ENCODE results near the gene SP110. TPM values are rescaled to one million over a fixed set of nuclear protein-coding genes. Genes with fewer than 3 reads are reported as not detected.

Gene SP110
- total and polyA plus RNA-seq, 2 donors (not counting 1 experiment from before 2014, with no cell fraction given): 162 to 280 TPM

DNA sequence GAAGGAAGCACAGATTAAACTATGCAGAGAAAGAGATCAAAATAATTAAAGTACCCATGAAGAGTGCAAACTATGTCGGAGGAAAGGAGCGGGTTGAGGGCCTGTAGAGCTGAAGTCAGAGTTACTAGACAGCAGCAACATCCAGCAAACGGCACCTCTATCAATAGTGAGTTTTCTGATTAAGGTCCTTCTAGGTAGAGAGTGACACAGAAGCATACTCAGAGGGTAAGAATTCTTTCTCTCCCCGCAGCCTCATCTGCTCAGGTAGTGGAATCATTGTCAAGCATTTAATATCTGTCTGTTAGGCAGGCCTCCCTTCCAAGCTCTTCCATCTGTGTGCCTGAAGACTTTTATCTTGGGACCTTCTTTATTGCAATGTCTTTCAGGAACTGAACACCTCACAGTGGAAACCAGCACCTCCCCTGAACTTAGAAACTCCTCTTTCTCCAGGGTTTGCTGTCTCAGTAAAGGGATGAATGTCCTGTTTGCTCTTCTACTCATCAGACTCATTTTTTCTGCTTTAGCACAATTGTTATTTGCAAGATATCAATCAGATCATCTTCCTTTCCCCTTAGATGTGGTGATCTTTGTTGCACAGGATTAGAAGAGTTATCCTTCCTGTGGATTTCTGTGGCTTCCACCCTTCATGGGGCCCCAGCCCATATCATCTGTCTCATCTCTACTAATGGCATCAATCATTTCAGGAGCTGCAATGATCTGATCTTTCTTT lies 34.5 kb upstream of the SP110 start:
- ATAC-seq (ENCODE audit: low read depth) (no peak), DNase-seq (no peak)
- H3K9me3 ChIP-seq (ENCODE audit: control extremely low read depth in 1 of 3, control insufficient read depth in 2 of 3, insufficient read depth in 1 of 3, low read length in 2 of 3): peaks cover 0 to 1% (median 1%) of the 10 kb centered on the region in 3 donors
- H2AFZ ChIP-seq (ENCODE audit: insufficient read depth, low read depth, low read length, poor library complexity, severe bottlenecking): no peak overlapping the region
- Mint-ChIP-seq H3K4me3 (no peak overlapping the region), H3K9me3 (ENCODE audit: insufficient read depth) (no peaks in the 10 kb centered on the region), H3K27ac (no peak overlapping the region), H3K4me1 (peaks cover 23% of the 10 kb centered on the region), H3K27me3 (no peaks in the 10 kb centered on the region)
- ChIA-PET CTCF (no interaction called here), POLR2A (interaction anchor here (1.0 kb wide), 1 partner anchor 20 kb away, joined by 3 read pairs; no protein-coding TSS in a partner anchor)
- H3K4me3 ChIP-seq (ENCODE audit: control extremely low read depth in 1 of 5, extremely low read depth in 1 of 5, insufficient read depth in 1 of 5, low read depth in 2 of 5, low read length in 4 of 5): no peak overlapping the region
- TF ChIP-seq, protein P1, sequence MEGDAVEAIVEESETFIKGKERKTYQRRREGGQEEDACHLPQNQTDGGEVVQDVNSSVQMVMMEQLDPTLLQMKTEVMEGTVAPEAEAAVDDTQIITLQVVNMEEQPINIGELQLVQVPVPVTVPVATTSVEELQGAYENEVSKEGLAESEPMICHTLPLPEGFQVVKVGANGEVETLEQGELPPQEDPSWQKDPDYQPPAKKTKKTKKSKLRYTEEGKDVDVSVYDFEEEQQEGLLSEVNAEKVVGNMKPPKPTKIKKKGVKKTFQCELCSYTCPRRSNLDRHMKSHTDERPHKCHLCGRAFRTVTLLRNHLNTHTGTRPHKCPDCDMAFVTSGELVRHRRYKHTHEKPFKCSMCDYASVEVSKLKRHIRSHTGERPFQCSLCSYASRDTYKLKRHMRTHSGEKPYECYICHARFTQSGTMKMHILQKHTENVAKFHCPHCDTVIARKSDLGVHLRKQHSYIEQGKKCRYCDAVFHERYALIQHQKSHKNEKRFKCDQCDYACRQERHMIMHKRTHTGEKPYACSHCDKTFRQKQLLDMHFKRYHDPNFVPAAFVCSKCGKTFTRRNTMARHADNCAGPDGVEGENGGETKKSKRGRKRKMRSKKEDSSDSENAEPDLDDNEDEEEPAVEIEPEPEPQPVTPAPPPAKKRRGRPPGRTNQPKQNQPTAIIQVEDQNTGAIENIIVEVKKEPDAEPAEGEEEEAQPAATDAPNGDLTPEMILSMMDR (IDR thresholded peaks at IDR 0.05): no peak
- no peak for TF ChIP-seq EZH2 (IDR thresholded peaks at IDR 0.05; ENCODE audit: borderline replicate concordance, insufficient read depth, low read depth, low read length, poor library complexity, severe bottlenecking)
- H3K27me3 ChIP-seq (replicated peaks in 1 of 4; ENCODE audit: control extremely low read depth in 1 of 4, control insufficient read depth in 3 of 4, insufficient read depth in 4 of 4, low read length in 3 of 4): no peaks in the 10 kb centered on the region
- no peak overlapping the region for H3K9ac ChIP-seq (ENCODE audit: low read length)
- peaks cover 6% of the 10 kb centered on the region for H4K20me1 ChIP-seq (ENCODE audit: control insufficient read depth, insufficient read depth, low read length, poor library complexity, severe bottlenecking)
- peaks cover 19% of the 10 kb centered on the region in 2 donors for H3K4me1 ChIP-seq (ENCODE audit: control insufficient read depth in 2 of 2, insufficient read depth in 2 of 2, low read length in 2 of 2)
- H3K36me3 ChIP-seq (replicated peaks in 1 of 2; ENCODE audit: control extremely low read depth in 1 of 2, control insufficient read depth in 1 of 2, extremely low read depth in 1 of 2, insufficient read depth in 2 of 2, low read length in 1 of 2): peaks cover 17 to 82% of the 10 kb centered on the region in 2 experiments
- intact Hi-C loops (cut with micrococcal nuclease): no loop called here
- no peak overlapping the region for H3K4me2 ChIP-seq (replicated peaks; ENCODE audit: low read depth, low read length, poor library complexity, severe bottlenecking)
- H3K79me2 ChIP-seq (ENCODE audit: control insufficient read depth, insufficient read depth, low read length): peaks cover 13% of the 10 kb centered on the region
- no CpG with 5 or more reads among the region's 4 CpGs for WGBS (ENCODE audit: insufficient coverage)
- H3K27ac ChIP-seq (ENCODE audit: low read length in 2 of 2): peak overlapping the region in 1 of 2 donors; percentile 57

DNA sequence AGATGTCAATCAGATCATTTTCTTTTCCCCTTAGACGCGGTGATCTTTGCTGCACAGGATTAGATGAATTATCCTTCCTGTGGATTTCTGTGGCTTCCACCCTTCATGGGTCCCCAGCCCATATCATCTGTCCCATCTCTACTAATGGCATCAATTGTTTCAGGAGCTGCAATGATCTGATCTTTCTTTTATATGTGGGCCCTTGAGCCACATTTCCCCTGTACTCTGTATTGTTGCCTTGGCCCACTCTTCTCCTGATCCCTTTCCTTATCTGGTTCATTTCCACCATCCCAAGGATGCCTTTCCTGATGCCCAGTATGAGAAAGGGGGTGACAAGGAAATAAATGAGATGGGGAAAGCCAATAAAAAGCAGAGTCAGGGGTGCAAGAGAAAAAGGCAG lies 30.4 kb upstream of the SP110 start:
- CTCF ChIA-PET: interaction anchor here (0.9 kb wide), 1 partner anchor 44 kb away, joined by 3 read pairs; no protein-coding TSS in a partner anchor
- H3K4me3 Mint-ChIP-seq: no peak overlapping the region
- intact Hi-C loops (cut with micrococcal nuclease): no loop called here
- POLR2A ChIA-PET: no interaction called here
- H3K4me2 ChIP-seq (replicated peaks; ENCODE audit: low read depth, low read length, poor library complexity, severe bottlenecking): no peak overlapping the region
- no peaks in the 10 kb centered on the region for H3K9me3 Mint-ChIP-seq (ENCODE audit: insufficient read depth)
- H2AFZ ChIP-seq (ENCODE audit: insufficient read depth, low read depth, low read length, poor library complexity, severe bottlenecking): no peak overlapping the region
- H3K27ac Mint-ChIP-seq: no peak overlapping the region
- no peaks in the 10 kb centered on the region for H3K4me1 ChIP-seq (ENCODE audit: control insufficient read depth in 2 of 2, insufficient read depth in 2 of 2, low read length in 2 of 2)
- H3K9ac ChIP-seq (ENCODE audit: low read length): no peak overlapping the region
- H3K79me2 ChIP-seq (ENCODE audit: control insufficient read depth, insufficient read depth, low read length): peaks cover 23% of the 10 kb centered on the region
- no peak for ATAC-seq (ENCODE audit: low read depth)
- TF ChIP-seq, protein P1 (IDR thresholded peaks at IDR 0.05): no peak
- TF ChIP-seq EZH2 (IDR thresholded peaks at IDR 0.05; ENCODE audit: borderline replicate concordance, insufficient read depth, low read depth, low read length, poor library complexity, severe bottlenecking): no peak
- H3K27me3 ChIP-seq (replicated peaks in 1 of 4; ENCODE audit: control extremely low read depth in 1 of 4, control insufficient read depth in 3 of 4, insufficient read depth in 4 of 4, low read length in 3 of 4): no peaks in the 10 kb centered on the region
- no peaks in the 10 kb centered on the region for H4K20me1 ChIP-seq (ENCODE audit: control insufficient read depth, insufficient read depth, low read length, poor library complexity, severe bottlenecking)
- no peaks in the 10 kb centered on the region for H3K9me3 ChIP-seq (ENCODE audit: control extremely low read depth in 1 of 3, control insufficient read depth in 2 of 3, insufficient read depth in 1 of 3, low read length in 2 of 3)
- peaks cover 16 to 98% of the 10 kb centered on the region in 2 experiments for H3K36me3 ChIP-seq (replicated peaks in 1 of 2; ENCODE audit: control extremely low read depth in 1 of 2, control insufficient read depth in 1 of 2, extremely low read depth in 1 of 2, insufficient read depth in 2 of 2, low read length in 1 of 2)
- DNase-seq: no peak
- no peaks in the 10 kb centered on the region for H3K4me1 Mint-ChIP-seq
- 100% methylated on average over 2 of the region's 2 CpGs for WGBS (ENCODE audit: insufficient coverage)
- no peak overlapping the region for H3K27ac ChIP-seq (ENCODE audit: low read length in 2 of 2)
- no peaks in the 10 kb centered on the region for H3K27me3 Mint-ChIP-seq
- no peak overlapping the region for H3K4me3 ChIP-seq (ENCODE audit: control extremely low read depth in 1 of 5, extremely low read depth in 1 of 5, insufficient read depth in 1 of 5, low read depth in 2 of 5, low read length in 4 of 5)

All from B cell (primary cell).